K562 (cell line): ENCODE results near the gene MIEN1. TPM values are rescaled to one million over a fixed set of nuclear protein-coding genes. Genes with fewer than 3 reads are reported as not detected.

Source experiments
- ATF7 ChIP-seq: fragments of 450-650 bp; IDR thresholded peaks from 2 replicates; pipeline ENCODE4 v1.7.1; 2014; ENCODE audit warnings: mild to moderate bottlenecking, moderate library complexity
- CEBPG ChIP-seq, 3 experiments: fragments of 200-800 bp in 1 of 3; sonication (Bioruptor generic) in 1 of 3; sonication (generic) in 1 of 3; formaldehyde crosslinking in 1 of 3; IDR thresholded peaks in 2 of 3; conservative IDR thresholded peaks in 1 of 3; 2 replicates each; pipeline versions ENCODE4 v1.6.1 to v1.8.0; 2016 to 2022; ENCODE audit warnings: missing compliant biosample characterization in 2 of 3, missing genetic modification characterization in 2 of 3, mild to moderate bottlenecking in 1 of 3, missing genetic modification reagents in 1 of 3
- CREB1 ChIP-seq, 2 experiments: sonication (generic) in 1 of 2; formaldehyde crosslinking in 1 of 2; IDR thresholded peaks; 2 replicates each; pipeline versions ENCODE4 v1.6.1 to v1.8.0; 2012 to 2022; ENCODE audit warnings: inconsistent platforms in 1 of 2, mild to moderate bottlenecking in 1 of 2, missing genetic modification reagents in 1 of 2, moderate library complexity in 1 of 2
- CREBBP ChIP-seq: IDR thresholded peaks from one replicate; pipeline ENCODE4 v1.6.1; 2012; ENCODE audit warnings: low read depth, mild to moderate bottlenecking, control low read depth, inconsistent platforms, low read length
- ESRRA ChIP-seq: fragments of 450-650 bp; IDR thresholded peaks from 2 replicates; pipeline ENCODE4 v1.6.1; 2014; ENCODE audit warnings: low read depth, mild to moderate bottlenecking, moderate library complexity, borderline replicate concordance
- FOS ChIP-seq: IDR thresholded peaks from 3 replicates; pipeline ENCODE4 v1.6.1; 2011; ENCODE audit not compliant: insufficient read length; ENCODE audit errors: extremely low read depth
- MYBL2 ChIP-seq, 2 experiments: fragments of 450-650 bp in 1 of 2; sonication (generic) in 1 of 2; formaldehyde crosslinking in 1 of 2; IDR thresholded peaks; 2 replicates each; pipeline versions ENCODE4 v1.6.1 to v1.8.1; 2017 to 2022; ENCODE audit warnings: borderline replicate concordance in 1 of 2, inconsistent platforms in 1 of 2, low read depth in 1 of 2, mild to moderate bottlenecking in 1 of 2, missing genetic modification reagents in 1 of 2, moderate library complexity in 1 of 2
- NCOA4 ChIP-seq: fragments of 450-650 bp; IDR thresholded peaks from 2 replicates; pipeline ENCODE4 v1.6.1; 2018; ENCODE audit warnings: mild to moderate bottlenecking; ENCODE audit not compliant: partially characterized antibody
- NUFIP1 ChIP-seq: fragments of 450-650 bp; IDR thresholded peaks from 2 replicates; pipeline ENCODE4 v1.6.1; 2018; ENCODE audit not compliant: partially characterized antibody
- PCBP2 ChIP-seq: fragments of 200-400 bp; formaldehyde crosslinking; IDR thresholded peaks from 2 replicates; pipeline ENCODE4 v1.6.1; 2018; ENCODE audit warnings: low read length, low read depth, mild to moderate bottlenecking, moderate library complexity; ENCODE audit not compliant: poor library complexity, severe bottlenecking
- SMAD1 ChIP-seq: fragments of 150-350 bp; IDR thresholded peaks from 2 replicates; pipeline ENCODE4 v1.6.1; 2014; ENCODE audit warnings: low read length, low read depth; ENCODE audit not compliant: partially characterized antibody
- TARDBP ChIP-seq: fragments of 450-650 bp; IDR thresholded peaks from 2 replicates; pipeline ENCODE4 v1.6.1; 2016
- YBX1 ChIP-seq: fragments of 450-650 bp; IDR thresholded peaks from 2 replicates; pipeline ENCODE4 v1.7.1; 2016; ENCODE audit warnings: mild to moderate bottlenecking
- ZNF175 ChIP-seq: fragments of 200-800 bp; sonication (Bioruptor generic); IDR thresholded peaks from 2 replicates; pipeline ENCODE4 v1.6.1; 2016; ENCODE audit warnings: low read depth, mild to moderate bottlenecking, missing genetic modification characterization, missing compliant biosample characterization
- polyA plus RNA-seq, 8 experiments: library from polyadenylated mRNA; depleted of rRNA in 4 of 8; stranded (reverse) in 5 of 8; unstranded in 3 of 8; fragments of >200 nt; fragmentation: Nextera tagmentation in 2 of 8; fragmentation: Illumina TruSeq in 1 of 8; extraction: Ambion mirVana in 2 of 8; extraction: Trizol in 1 of 8; gene quantifications; 2 replicates each; pipeline versions ENCODE4 v1.2.1 to v1.2.3, GENCODE V29; 2011 to 2014; ENCODE audit warnings: inconsistent platforms in 1 of 8, missing spikeins in 1 of 8
- total RNA-seq, 7 experiments: library from RNA; depleted of rRNA in 6 of 7; stranded (reverse); fragments of >200 nt in 6 of 7; fragmentation: Illumina TruSeq in 2 of 7; extraction: Trizol in 2 of 7; gene quantifications; 2 replicates each; pipeline versions ENCODE4 v1.2.1 to v1.2.3, GENCODE V29; 2011 to 2021; ENCODE audit warnings: low replicate concordance in 1 of 7
- TF ChIP-seq, protein P1 (sequence below): fragments of 450-650 bp; IDR thresholded peaks from one replicate; pipeline ENCODE4 v1.6.1; 2018; ENCODE audit warnings: mild to moderate bottlenecking, moderate library complexity; ENCODE audit not compliant: partially characterized antibody
- TF ChIP-seq, protein P2 (sequence below): fragments of 450-650 bp; IDR thresholded peaks from 2 replicates; pipeline ENCODE4 v1.6.1; 2016; ENCODE audit warnings: missing biosample characterization, missing genetic modification characterization
- TF ChIP-seq, protein P3 (sequence below): fragments of 250-450 bp; sonication (Bioruptor Pico); IDR thresholded peaks from 2 replicates; pipeline ENCODE4 v1.4.0; 2020; ENCODE audit warnings: mild to moderate bottlenecking
- TF ChIP-seq, protein P4 (sequence below): sonication (generic); formaldehyde crosslinking; IDR thresholded peaks from 2 replicates; pipeline ENCODE4 v1.8.1; 2022; ENCODE audit warnings: missing genetic modification reagents

The MIEN1 gene
- total and polyA plus RNA-seq, 9 of the 15 experiments (the other 6 are each of a cell fraction or from before 2014, with no cell fraction given): 61.3 to 142 (median 78.9) TPM

DNA sequence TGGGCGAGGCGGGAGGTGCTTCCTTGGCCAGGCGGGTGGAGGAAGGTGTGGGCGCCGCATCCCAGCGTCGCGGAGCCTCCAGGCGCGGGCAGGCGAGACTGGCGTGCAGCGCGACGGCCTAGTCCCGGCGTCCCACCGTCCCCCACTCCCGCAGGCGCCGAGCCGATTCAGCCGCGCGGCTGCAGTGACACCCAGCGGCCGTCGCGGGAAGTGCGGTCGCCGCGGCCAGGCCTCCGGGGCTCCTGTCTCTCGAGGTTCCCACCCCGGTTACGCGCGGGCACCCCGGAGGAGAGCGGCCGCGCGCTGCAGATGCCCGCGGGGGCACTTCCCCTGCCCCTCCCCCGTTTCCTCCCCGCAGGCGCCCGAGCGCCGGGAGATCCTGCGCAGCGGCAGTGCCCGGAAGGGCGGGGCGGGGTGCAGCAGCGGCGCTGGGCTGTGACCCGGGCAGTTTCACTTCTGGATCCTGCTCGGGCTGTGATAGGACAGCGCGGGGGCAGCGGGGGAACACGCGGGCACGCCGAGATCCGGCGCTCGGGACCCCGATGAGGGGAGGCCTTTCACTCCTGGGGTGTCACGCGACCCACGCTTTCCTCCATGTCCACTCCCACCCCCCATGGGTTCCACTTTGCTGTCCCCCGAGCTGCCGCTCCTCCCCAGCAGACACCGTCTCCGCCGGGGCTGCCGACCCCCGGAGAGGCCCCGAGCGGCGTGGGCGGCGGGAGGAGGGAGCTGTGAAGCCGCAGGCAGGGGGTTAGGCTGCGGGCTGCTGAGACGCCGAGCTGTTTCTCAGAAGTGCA lies 24.0 kb upstream of the MIEN1 start (continued):
- TF ChIP-seq, protein P1, sequence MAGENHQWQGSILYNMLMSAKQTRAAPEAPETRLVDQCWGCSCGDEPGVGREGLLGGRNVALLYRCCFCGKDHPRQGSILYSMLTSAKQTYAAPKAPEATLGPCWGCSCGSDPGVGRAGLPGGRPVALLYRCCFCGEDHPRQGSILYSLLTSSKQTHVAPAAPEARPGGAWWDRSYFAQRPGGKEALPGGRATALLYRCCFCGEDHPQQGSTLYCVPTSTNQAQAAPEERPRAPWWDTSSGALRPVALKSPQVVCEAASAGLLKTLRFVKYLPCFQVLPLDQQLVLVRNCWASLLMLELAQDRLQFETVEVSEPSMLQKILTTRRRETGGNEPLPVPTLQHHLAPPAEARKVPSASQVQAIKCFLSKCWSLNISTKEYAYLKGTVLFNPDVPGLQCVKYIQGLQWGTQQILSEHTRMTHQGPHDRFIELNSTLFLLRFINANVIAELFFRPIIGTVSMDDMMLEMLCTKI: no peak
- TF ChIP-seq NCOA4 (no peak), TARDBP (no peak), CREB1 (IDR thresholded peaks at IDR 0.05) (peak; percentile 57; the same call in 1 of the 2 replicates), CREB1 (CRISPR knock-in tag; IDR thresholded peaks at IDR 0.05) (peak; percentile 51), CEBPG (CRISPR knock-in tag; IDR thresholded peaks at IDR 0.05) (no peak), CEBPG (tag; conservative IDR thresholded peaks at IDR 0.05 in 1 of 2, IDR thresholded peaks at IDR 0.05 in 1 of 2) (no peak), YBX1 (no peak), ZNF175 (CRISPR knock-in tag) (peak; percentile 85), NUFIP1 (no peak), FOS (no peak), ESRRA (peak; percentile 56; the same call in 1 of the 2 replicates), MYBL2 (IDR thresholded peaks at IDR 0.05; ENCODE audit: low read depth) (no peak), MYBL2 (CRISPR knock-in tag; IDR thresholded peaks at IDR 0.05; ENCODE audit: borderline replicate concordance) (no peak), SMAD1 (no peak), PCBP2 (peak; percentile 20), CREBBP (no peak), ATF7 (peak; percentile 52; the same call in 1 of the 2 replicates)
- TF ChIP-seq, protein P2, sequence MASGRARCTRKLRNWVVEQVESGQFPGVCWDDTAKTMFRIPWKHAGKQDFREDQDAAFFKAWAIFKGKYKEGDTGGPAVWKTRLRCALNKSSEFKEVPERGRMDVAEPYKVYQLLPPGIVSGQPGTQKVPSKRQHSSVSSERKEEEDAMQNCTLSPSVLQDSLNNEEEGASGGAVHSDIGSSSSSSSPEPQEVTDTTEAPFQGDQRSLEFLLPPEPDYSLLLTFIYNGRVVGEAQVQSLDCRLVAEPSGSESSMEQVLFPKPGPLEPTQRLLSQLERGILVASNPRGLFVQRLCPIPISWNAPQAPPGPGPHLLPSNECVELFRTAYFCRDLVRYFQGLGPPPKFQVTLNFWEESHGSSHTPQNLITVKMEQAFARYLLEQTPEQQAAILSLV (tag): no peak
- TF ChIP-seq, protein P3, sequence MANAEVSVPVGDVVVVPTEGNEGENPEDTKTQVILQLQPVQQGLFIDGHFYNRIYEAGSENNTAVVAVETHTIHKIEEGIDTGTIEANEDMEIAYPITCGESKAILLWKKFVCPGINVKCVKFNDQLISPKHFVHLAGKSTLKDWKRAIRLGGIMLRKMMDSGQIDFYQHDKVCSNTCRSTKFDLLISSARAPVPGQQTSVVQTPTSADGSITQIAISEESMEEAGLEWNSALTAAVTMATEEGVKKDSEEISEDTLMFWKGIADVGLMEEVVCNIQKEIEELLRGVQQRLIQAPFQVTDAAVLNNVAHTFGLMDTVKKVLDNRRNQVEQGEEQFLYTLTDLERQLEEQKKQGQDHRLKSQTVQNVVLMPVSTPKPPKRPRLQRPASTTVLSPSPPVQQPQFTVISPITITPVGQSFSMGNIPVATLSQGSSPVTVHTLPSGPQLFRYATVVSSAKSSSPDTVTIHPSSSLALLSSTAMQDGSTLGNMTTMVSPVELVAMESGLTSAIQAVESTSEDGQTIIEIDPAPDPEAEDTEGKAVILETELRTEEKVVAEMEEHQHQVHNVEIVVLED (CRISPR knock-in tag): peak; percentile 72
- TF ChIP-seq, protein P4, sequence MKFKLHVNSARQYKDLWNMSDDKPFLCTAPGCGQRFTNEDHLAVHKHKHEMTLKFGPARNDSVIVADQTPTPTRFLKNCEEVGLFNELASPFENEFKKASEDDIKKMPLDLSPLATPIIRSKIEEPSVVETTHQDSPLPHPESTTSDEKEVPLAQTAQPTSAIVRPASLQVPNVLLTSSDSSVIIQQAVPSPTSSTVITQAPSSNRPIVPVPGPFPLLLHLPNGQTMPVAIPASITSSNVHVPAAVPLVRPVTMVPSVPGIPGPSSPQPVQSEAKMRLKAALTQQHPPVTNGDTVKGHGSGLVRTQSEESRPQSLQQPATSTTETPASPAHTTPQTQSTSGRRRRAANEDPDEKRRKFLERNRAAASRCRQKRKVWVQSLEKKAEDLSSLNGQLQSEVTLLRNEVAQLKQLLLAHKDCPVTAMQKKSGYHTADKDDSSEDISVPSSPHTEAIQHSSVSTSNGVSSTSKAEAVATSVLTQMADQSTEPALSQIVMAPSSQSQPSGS (CRISPR knock-in tag): no peak; the same call in 1 of the 2 replicates
